DMS153 treated with DMSO at 0.1 percent for 48 hours (cell line): ENCODE data around the gene PSORS1C1.
"Not testable (repeated sequence)": the region's sequence is repeated elsewhere in the genome, so short reads cannot be mapped to it uniquely, and the experiment has no call there.

Experiments
- DNase-seq: peaks from one replicate; lab custom pipeline; 2025; ENCODE audit not compliant: unreplicated experiment; lab: John Stamatoyannopoulos, UW

Gene PSORS1C1

GRCh38 chr6:31114541-31114878 lies at the start of gene PSORS1C1:
Gene PSORS1C1 (plus strand): TSS chr6:31114800. CDS start chr6:31129633, 14,833 bp downstream.
- DNase-seq: no peak

- DNase-seq: no peak
These were observed 49.0 kb upstream of the PSORS1C1 start for GRCh38 chr6:31065556-31065955.

- not testable (repeated sequence) for DNase-seq
These were observed 47.6 kb upstream of the PSORS1C1 start for GRCh38 chr6:31067028-31067427.

GRCh38 chr6:31067891-31068668 lies 46.5 kb upstream of the PSORS1C1 start:
- DNase-seq: not testable (repeated sequence)

GRCh38 chr6:31068669-31069340 lies 45.8 kb upstream of the PSORS1C1 start:
- peak; percentile 63 for DNase-seq

GRCh38 chr6:31070711-31071197 lies 43.8 kb upstream of the PSORS1C1 start:
- peak; percentile 22 for DNase-seq

DNA sequence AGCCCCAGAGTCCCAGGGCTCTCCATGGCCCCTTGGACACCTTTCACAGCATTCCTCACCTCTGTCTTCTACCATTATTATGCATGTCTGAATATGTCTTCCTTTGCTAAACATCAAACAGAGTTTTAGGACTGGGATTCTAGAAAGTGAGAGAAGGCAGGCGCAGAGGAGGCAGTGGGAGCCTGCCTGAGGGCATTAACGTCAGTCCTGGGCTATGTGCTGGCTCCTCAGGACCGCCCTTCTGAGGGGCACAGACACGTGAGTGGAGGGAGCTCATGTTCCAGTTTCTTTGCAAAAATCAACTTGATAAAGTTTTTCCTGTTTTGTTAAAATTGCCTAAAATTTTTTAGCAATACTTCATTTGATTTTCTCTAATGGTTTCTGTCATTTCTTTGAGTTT lies 40.2 kb upstream of the PSORS1C1 start:
- no peak for DNase-seq

DNA sequence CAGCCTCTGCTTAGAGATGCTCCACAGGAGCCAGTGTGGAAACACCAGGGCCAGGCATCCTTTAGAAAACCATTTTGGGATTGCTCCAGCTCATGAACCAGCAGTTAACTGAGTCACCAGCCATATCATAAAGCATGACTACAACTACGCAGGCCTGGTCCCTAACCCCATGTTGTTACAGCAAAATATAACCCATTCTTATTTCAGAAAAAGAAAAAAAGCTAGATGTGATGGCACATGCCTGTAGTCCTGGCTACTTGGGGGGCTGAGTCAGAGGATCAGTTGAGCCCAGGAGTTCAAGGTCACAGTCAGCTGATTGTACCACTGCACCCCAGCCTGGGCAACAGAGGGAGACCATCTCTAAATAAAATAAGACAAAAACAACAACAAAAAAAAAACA lies 39.1 kb upstream of the PSORS1C1 start:
- no peak for DNase-seq

- no peak for DNase-seq
These were observed 38.0 kb upstream of the PSORS1C1 start for GRCh38 chr6:31076611-31077010.

- DNase-seq: peak; percentile 69
These were observed 34.8 kb upstream of the PSORS1C1 start for GRCh38 chr6:31079656-31080261.

GRCh38 chr6:31081872-31082271 lies 32.7 kb upstream of the PSORS1C1 start:
- DNase-seq: no peak

- no peak for DNase-seq
These were observed 30.8 kb upstream of the PSORS1C1 start for GRCh38 chr6:31083742-31084354.

- no peak for DNase-seq
These were observed 27.7 kb upstream of the PSORS1C1 start for GRCh38 chr6:31086788-31087440.

DNA sequence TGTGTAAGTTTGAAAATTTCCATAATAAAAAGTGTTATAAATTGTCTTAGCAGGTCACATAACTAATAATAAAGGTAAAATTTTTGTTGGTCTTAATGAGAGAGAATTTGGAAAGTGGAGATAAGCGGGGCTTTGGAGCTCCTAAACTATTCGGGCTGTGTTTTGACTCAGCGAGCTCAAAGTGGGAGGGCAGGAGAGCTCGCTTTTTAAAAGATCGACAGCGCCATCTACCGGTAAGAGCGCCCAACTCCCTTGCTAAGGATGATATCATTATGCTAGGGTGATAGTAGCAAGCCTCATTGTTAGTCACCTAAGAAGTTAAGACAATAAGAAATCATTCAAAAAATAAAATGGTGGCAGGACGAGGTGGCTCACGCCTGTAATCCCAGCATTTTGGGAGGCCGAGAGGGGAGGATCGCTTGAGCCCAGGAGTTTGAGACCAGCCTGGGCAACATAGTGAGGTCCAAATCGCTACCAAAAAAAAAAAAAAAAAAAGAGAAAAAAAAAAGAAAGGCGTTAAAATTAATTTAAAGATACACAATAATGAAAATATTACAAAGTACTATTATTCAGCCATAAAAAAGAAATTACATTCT lies 27.0 kb upstream of the PSORS1C1 start:
- DNase-seq: peak; percentile 73

DNA sequence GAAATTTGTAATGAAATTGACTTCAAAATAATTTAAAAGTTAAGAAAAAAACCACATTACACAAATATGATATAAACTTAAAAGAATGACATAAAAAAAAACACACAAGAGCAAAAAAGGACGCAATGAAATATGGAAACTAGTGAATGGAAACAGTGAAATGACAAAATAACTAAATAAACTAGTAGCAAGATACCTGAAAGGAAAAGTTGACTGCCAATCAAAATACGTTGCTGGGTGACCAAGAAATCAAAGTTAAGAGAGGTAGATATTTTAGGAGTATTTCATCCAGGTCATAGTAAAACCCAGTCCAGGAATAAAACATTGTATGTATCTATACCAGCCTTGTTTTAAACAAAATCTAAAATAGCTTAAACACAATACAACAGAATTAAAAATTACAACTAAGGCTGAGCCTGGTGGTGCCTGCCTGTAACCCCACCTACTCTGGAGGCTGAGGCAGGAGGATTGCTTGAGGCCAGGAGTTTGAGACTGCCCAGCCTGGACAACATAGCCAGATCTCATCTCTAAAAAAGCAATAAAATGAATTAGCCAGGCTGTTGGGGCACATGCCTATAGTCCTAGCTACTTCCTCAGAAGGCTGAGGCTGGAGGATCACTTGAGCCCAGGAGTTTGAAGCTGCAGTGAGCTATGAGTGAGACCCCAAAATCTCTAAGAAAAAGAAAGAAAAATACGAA lies 24.2 kb upstream of the PSORS1C1 start:
- DNase-seq: no peak

DNA sequence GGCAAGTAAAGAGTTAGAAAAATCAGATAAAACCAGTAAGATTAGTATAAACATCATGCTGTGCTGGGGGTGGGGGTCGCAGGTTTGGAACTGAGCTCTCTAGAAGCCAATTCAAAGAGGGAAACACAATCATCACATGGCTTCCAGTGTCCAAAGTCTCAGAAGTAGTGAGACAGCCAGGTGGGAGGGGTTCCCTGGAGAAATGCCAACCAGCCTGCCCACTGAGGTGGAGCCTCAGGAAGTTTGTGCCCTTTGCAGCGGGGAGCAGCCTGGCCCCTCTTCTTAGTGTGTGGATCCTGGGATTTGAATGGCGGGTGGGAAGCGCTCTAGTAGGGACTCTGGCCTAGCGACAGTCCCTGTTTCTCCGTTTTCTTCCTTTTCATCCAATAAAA lies 23.6 kb upstream of the PSORS1C1 start:
- DNase-seq: no peak

GRCh38 chr6:31091680-31092079 lies 22.9 kb upstream of the PSORS1C1 start:
- no peak for DNase-seq

GRCh38 chr6:31092238-31092637 lies 22.4 kb upstream of the PSORS1C1 start:
- no peak for DNase-seq

GRCh38 chr6:31092769-31093505 lies 21.7 kb upstream of the PSORS1C1 start:
- no peak for DNase-seq
